HG02943 (cell line): ENCODE measurements around the gene APMAP.
"Not testable (repeated sequence)": the region's sequence is repeated elsewhere in the genome, so short reads cannot be mapped to it uniquely, and the experiment has no call there.

Experiments
- ATAC-seq: cut with Tn5 transposase; IDR thresholded peaks from one replicate; pipeline ENCODE4 v1.9.1; 2021; ENCODE audit warnings: mild to moderate bottlenecking, low read depth, moderate library complexity; ENCODE audit not compliant: unreplicated experiment

The APMAP gene

DNA sequence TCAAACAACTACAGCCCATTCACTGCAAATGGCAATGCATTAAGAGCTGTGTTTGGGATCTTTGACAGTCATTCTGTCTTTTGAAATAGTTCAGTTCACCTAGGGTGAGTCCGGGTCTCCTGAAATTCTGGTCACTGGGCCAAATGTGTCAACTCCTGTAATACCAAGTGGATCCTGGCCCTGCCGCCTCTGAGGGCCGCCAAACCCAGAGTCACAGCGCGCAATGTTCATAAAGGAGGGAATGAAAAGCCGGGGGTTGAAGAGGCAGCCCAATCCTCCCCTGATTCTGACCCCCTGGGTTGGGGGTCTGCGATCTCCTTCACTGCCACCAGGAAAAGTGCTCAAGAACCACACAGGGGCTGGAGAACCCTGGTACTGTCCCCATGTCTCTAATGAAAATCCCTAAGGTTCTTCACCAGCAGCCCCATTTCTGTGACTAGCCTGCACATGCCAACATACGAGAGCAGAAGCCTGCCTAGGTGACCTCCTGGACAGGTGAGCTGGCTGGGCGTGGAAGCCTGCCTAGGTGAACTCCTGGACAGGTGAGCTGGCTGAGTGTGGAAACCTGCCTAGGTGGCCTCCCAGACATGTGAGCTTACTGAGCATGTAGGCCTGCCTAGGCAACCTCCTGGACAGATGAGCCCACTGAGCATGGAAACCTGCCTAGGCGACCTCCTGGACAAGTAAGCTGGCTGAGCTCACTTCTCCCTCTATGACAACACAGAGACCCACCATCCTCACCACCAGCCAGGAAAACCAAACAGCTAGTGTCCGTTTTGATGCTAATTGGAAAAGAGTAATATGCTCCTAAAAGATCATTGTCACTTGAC is 16.1 kb upstream of the APMAP start:
- no peak for ATAC-seq

DNA sequence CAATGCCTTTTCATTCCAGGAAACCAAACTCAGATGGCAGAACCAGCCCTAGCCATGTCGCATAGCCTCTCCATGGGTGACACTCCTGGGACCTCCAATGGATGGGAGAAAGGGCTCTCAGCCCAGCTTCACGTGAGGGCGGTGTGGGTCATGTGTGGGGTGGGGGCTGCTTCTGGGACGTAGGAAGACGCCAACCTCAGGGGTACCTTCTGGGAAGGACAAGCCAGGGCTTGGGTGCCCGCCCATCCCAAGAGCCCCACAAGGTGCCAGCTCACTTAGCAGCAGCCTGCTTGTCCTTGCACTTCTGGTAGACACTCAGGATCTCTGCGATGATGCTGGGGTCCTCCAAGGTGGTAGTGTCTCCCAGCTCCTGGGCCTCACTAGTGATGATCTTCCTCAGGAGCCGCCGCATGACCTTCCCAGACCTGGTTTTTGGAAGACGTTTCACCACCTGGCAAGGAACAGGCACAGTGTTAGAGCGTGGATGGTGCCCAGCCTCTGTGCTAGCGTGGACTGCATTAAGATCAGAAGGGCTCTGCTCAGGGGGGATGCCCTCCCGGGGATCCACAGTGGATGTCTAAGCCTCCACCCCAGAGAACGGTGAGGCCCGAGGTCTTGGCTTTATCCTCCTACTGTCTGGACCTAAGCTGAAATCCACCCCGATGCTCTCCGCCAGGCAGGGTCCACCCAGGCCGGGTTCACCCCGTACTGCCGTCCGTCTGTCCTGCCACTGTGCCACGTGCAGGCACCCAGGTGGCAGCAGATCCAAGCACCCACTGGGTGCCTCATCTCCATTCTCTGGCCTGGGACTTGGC is 15.1 kb upstream of the APMAP start:
- no peak for ATAC-seq

GRCh38 chr20:25006431-25007167 is 14.0 kb upstream of the APMAP start:
- ATAC-seq, result no peak

DNA sequence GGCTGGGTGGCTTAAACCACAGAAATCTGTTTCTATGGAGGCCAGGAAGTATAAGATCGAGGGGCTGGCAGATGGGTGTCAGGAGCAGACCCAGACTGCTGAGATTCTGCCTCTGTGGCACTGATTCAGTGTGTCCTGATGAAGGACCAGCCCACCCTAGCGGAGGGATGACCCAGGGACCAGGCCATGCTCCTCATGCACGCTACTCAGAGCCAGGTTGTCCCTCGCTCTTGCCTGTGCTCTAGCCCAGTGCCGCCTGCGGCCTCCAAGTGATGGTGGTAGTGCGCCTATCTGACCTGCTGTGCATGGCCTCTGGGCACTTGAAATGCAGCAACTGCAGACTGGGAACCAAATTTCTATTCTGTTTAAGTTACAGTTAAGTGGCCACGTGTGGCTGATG is 13.1 kb upstream of the APMAP start:
- ATAC-seq, result no peak

GRCh38 chr20:25005220-25005619 is 12.7 kb upstream of the APMAP start:
- ATAC-seq, result no peak

DNA sequence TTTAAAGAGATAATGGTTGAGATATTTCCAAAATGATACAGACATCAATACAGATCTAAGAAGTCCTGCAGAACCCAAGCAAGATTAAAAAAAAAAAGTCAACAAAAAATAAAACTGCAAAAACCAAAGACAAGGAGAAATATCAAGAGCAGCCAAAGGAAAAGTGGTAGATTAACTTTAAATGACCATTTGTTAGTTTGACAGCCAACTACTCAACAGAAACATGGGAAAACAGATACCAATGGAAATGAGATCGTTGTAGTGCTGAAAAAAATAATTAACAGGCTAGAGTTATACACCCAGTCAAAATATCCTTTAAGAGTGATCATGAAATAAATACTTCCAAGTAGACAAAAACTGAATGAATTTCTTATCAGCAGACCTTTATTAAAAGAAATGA is 10.5 kb upstream of the APMAP start:
- no peak for ATAC-seq

DNA sequence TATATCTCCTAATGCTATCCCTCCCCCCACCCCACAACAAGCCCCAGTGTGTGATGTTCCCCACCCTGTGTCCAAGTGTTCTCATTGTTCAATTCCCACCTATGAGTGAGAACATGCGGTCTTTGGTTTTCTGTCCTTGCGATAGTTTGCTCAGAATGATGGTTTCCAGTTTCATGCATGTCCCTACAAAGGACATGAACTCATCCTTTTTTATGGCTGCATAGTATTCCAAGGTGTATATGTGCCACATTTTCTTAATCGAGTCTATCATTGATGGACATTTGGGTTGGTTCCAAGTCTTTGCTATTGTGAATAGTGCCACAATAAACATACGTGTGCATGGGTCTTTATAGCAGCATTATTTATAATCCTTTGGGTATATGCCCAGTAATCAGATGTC is 8.8 kb upstream of the APMAP start:
- not testable (repeated sequence) for ATAC-seq

GRCh38 chr20:25000268-25000801 is 7.8 kb upstream of the APMAP start:
- ATAC-seq, result no peak

DNA sequence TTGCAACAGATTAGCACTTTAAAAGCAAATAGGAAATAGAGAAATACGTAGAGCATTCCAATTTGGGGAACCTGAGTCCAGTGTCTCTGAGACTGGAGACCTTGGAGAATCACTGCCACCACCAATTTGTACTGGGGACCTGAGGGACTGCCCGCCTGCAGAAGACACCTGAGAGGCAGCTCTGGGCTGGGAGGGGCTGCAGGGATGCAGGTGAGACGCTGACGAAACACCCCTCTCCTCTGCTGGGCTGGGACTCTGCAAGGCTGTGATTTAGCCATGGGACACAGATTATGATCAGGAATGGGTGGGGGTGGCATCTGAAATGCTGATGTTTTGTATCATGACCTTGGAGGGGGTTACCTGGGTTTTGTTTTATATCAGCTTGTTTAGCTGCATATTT is 7.0 kb upstream of the APMAP start:
- no peak for ATAC-seq

- ATAC-seq, result no peak
These were observed 6.3 kb upstream of the APMAP start for GRCh38 chr20:24998631-24999445.

DNA sequence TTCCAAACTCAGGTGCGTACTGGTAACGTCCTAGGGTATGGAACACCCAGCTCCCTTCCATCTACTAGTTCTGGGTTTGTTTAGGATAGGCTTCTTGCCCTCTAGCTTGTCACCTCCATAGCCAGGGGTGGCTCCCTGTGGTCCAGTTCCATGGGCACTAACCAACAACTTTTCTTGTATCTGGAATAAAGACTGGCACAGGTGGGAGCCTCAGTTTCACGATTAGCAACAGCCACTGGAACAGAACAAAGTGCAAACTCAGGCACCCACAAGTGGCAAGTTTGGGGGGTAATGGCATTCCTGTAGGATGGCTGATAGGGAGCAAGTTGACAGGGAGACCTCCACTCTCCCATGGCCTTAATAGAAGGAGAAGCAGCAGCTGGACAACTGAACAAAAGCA is 5.6 kb upstream of the APMAP start:
- ATAC-seq, result no peak

GRCh38 chr20:24996449-24997377 is 4.2 kb upstream of the APMAP start:
- ATAC-seq, result no peak

DNA sequence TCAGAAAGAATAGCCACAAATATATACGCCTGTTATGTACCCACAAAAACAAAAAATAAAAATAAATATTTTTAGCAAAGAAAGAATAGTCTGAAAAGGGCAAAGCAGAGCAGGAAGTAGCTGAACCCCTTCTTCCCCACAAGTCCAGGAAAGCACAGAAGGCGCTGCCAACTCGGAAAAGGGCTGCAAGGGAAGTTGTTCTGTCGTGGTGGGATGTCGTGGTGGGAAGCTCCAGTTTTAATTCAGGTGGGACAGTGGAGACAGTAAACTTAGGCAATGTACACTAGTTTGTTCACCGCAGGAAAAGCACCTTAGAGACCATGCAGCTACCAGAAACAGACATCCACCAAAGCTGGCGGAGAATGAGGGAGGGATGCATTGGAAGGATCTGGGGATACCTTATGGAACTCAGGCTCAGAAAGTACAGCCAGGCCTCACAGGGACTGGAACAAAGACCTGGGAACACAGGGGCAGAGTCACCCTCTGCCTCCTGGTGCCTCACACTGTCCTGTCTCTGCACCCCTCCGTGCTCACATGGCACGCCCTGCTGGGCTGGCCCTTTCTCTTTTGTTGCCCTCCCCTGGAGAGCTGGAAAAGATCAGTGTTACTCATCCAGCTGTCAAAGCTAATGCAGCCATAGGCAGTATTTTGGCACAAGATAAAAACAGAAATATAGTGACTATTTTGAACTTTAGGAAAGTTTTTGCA is 3.3 kb upstream of the APMAP start:
- ATAC-seq, result no peak

GRCh38 chr20:24994470-24995368 is 2.2 kb upstream of the APMAP start:
- no peak for ATAC-seq

GRCh38 chr20:24994186-24994465 is 1.6 kb upstream of the APMAP start:
- no peak for ATAC-seq

DNA sequence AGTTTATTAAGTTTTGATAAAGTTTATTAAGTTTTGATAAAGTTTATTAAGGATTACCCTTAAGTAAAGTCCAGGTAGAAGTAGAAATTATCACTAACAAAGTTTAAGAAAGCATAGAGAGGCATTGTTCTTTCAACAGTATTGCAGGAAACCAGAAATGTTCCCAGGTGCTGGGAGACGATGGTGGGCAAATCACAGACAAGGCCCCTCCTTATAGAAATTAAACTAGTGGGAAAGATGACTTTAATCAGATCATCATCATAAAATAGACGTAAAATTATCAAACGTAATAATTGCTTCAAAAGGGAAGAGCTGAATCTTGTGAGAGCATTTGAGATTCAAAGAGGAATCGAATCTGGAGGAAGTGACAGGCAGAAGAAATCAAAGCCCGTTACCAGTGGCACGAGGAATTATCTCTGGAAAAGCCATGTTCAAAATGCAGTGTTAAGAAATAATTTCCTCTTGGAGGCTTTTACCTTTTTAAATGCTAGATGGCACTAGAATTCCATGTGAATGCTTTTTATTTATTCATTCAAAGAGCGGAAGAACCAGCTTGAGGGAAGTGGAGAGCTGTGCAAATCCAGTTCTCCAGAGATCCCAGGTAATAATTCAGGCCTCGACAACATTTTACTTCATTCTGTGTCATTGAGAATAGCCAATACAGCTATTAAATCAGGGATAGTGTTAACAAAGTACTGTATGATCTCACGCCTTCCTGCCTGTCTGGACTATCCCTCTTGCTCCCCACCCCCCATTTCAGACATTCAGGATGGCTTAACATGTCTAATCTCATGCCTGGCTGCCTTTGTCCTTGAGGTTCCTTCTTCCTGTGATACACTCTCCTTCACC is 1.0 kb upstream of the APMAP start:
- no peak for ATAC-seq
